ENCODE measurements around the gene ROR2.

The ROR2 gene

GRCh38 chr9:91589101-91589553, 360.9 kb downstream of the ROR2 start:
- H3K9me3 Mint-ChIP-seq (ENCODE audit: low read depth): no peaks in the 10 kb centered on the region
- H3K36me3 Mint-ChIP-seq: no peaks in the 10 kb centered on the region
- no peak overlapping the region for H3K27ac Mint-ChIP-seq
- no peak overlapping the region for H3K4me3 Mint-ChIP-seq
- H3K27me3 Mint-ChIP-seq: peaks cover 5% of the 10 kb centered on the region
- no peaks in the 10 kb centered on the region for H3K4me1 Mint-ChIP-seq (ENCODE audit: low read depth)

GRCh38 chr9:91586282-91586681, 363.7 kb downstream of the ROR2 start:
- Mint-ChIP-seq H3K27ac (no peak overlapping the region), H3K4me3 (no peak overlapping the region), H3K36me3 (no peaks in the 10 kb centered on the region), H3K9me3 (ENCODE audit: low read depth) (no peaks in the 10 kb centered on the region), H3K4me1 (ENCODE audit: low read depth) (no peaks in the 10 kb centered on the region), H3K27me3 (peaks cover 3% of the 10 kb centered on the region)

- Mint-ChIP-seq H3K36me3 (no peaks in the 10 kb centered on the region), H3K27me3 (peaks cover 3% of the 10 kb centered on the region), H3K4me1 (ENCODE audit: low read depth) (no peaks in the 10 kb centered on the region), H3K4me3 (no peak overlapping the region), H3K9me3 (ENCODE audit: low read depth) (no peaks in the 10 kb centered on the region), H3K27ac (no peak overlapping the region)
These were observed 366.1 kb downstream of the ROR2 start for GRCh38 chr9:91583966-91584365.

GRCh38 chr9:91583161-91583875, 366.7 kb downstream of the ROR2 start:
- Mint-ChIP-seq H3K27ac (no peak overlapping the region), H3K9me3 (ENCODE audit: low read depth) (no peaks in the 10 kb centered on the region), H3K4me3 (no peak overlapping the region), H3K36me3 (no peaks in the 10 kb centered on the region), H3K4me1 (ENCODE audit: low read depth) (no peaks in the 10 kb centered on the region), H3K27me3 (peaks cover 3% of the 10 kb centered on the region)

GRCh38 chr9:91582181-91582580, 367.8 kb downstream of the ROR2 start:
- Mint-ChIP-seq H3K36me3 (no peaks in the 10 kb centered on the region), H3K9me3 (ENCODE audit: low read depth) (no peaks in the 10 kb centered on the region), H3K4me1 (ENCODE audit: low read depth) (no peaks in the 10 kb centered on the region), H3K27ac (no peak overlapping the region), H3K4me3 (no peak overlapping the region), H3K27me3 (peaks cover 3% of the 10 kb centered on the region)

- Mint-ChIP-seq H3K9me3 (ENCODE audit: low read depth) (no peaks in the 10 kb centered on the region), H3K27ac (no peak overlapping the region), H3K4me1 (ENCODE audit: low read depth) (no peaks in the 10 kb centered on the region)
These were observed 369.9 kb downstream of the ROR2 start for GRCh38 chr9:91580136-91580535.

GRCh38 chr9:91578911-91579310, 371.1 kb downstream of the ROR2 start:
- Mint-ChIP-seq H3K4me3 (no peak overlapping the region), H3K27ac (no peak overlapping the region), H3K27me3 (peaks cover 2% of the 10 kb centered on the region), H3K9me3 (ENCODE audit: low read depth) (no peaks in the 10 kb centered on the region), H3K36me3 (no peaks in the 10 kb centered on the region), H3K4me1 (ENCODE audit: low read depth) (no peaks in the 10 kb centered on the region)

More at GRCh38 chr9:91580136-91580535, 369.9 kb downstream of the ROR2 start:
- no peak overlapping the region for H3K4me3 Mint-ChIP-seq
- H3K27me3 Mint-ChIP-seq: peaks cover 2% of the 10 kb centered on the region
- H3K36me3 Mint-ChIP-seq: no peaks in the 10 kb centered on the region

- Mint-ChIP-seq H3K4me3 (no peak overlapping the region), H3K27ac (no peak overlapping the region), H3K4me1 (ENCODE audit: low read depth) (no peaks in the 10 kb centered on the region), H3K36me3 (no peaks in the 10 kb centered on the region), H3K9me3 (ENCODE audit: low read depth) (no peaks in the 10 kb centered on the region), H3K27me3 (peaks cover 5% of the 10 kb centered on the region)
These were observed 372.4 kb downstream of the ROR2 start for GRCh38 chr9:91577633-91578061.

- no peaks in the 10 kb centered on the region for H3K9me3 Mint-ChIP-seq (ENCODE audit: low read depth)
- no peaks in the 10 kb centered on the region for H3K4me1 Mint-ChIP-seq (ENCODE audit: low read depth)
- H3K36me3 Mint-ChIP-seq: no peaks in the 10 kb centered on the region
- H3K4me3 Mint-ChIP-seq: no peak overlapping the region
- no peak overlapping the region for H3K27ac Mint-ChIP-seq
- H3K27me3 Mint-ChIP-seq: peaks cover 20% of the 10 kb centered on the region
These were observed 377.2 kb downstream of the ROR2 start for GRCh38 chr9:91572811-91573210.

- H3K9me3 Mint-ChIP-seq (ENCODE audit: low read depth): no peaks in the 10 kb centered on the region
- H3K27me3 Mint-ChIP-seq: peaks cover 20% of the 10 kb centered on the region
- no peak overlapping the region for H3K27ac Mint-ChIP-seq
- H3K36me3 Mint-ChIP-seq: no peaks in the 10 kb centered on the region
- H3K4me1 Mint-ChIP-seq (ENCODE audit: low read depth): no peaks in the 10 kb centered on the region
- H3K4me3 Mint-ChIP-seq: no peak overlapping the region
These were observed 378.0 kb downstream of the ROR2 start for GRCh38 chr9:91572044-91572443.

- no peak overlapping the region for H3K4me3 Mint-ChIP-seq
- no peaks in the 10 kb centered on the region for H3K4me1 Mint-ChIP-seq (ENCODE audit: low read depth)
- peaks cover 20% of the 10 kb centered on the region for H3K27me3 Mint-ChIP-seq
- H3K9me3 Mint-ChIP-seq (ENCODE audit: low read depth): no peaks in the 10 kb centered on the region
- H3K27ac Mint-ChIP-seq: no peak overlapping the region
- H3K36me3 Mint-ChIP-seq: no peaks in the 10 kb centered on the region
These were observed 379.0 kb downstream of the ROR2 start for GRCh38 chr9:91571036-91571435.

- H3K4me3 Mint-ChIP-seq: no peak overlapping the region
- no peak overlapping the region for H3K27ac Mint-ChIP-seq
- H3K4me1 Mint-ChIP-seq (ENCODE audit: low read depth): no peaks in the 10 kb centered on the region
- peaks cover 15% of the 10 kb centered on the region for H3K27me3 Mint-ChIP-seq
- no peaks in the 10 kb centered on the region for H3K36me3 Mint-ChIP-seq
- H3K9me3 Mint-ChIP-seq (ENCODE audit: low read depth): no peaks in the 10 kb centered on the region
These were observed 382.3 kb downstream of the ROR2 start for GRCh38 chr9:91567642-91568274.

GRCh38 chr9:91564081-91564670, 385.9 kb downstream of the ROR2 start:
- Mint-ChIP-seq H3K27ac (no peak overlapping the region), H3K4me3 (no peak overlapping the region), H3K27me3 (peaks cover 5% of the 10 kb centered on the region), H3K36me3 (no peaks in the 10 kb centered on the region), H3K4me1 (ENCODE audit: low read depth) (no peaks in the 10 kb centered on the region), H3K9me3 (ENCODE audit: low read depth) (no peaks in the 10 kb centered on the region)

- Mint-ChIP-seq H3K4me3 (no peak overlapping the region), H3K27me3 (peaks cover 8% of the 10 kb centered on the region), H3K9me3 (ENCODE audit: low read depth) (no peaks in the 10 kb centered on the region), H3K27ac (no peak overlapping the region), H3K4me1 (ENCODE audit: low read depth) (no peaks in the 10 kb centered on the region), H3K36me3 (no peaks in the 10 kb centered on the region)
These were observed 387.6 kb downstream of the ROR2 start for GRCh38 chr9:91562416-91562815.

- H3K27ac Mint-ChIP-seq: no peak overlapping the region
- no peaks in the 10 kb centered on the region for H3K9me3 Mint-ChIP-seq (ENCODE audit: low read depth)
- no peaks in the 10 kb centered on the region for H3K36me3 Mint-ChIP-seq
- no peaks in the 10 kb centered on the region for H3K4me1 Mint-ChIP-seq (ENCODE audit: low read depth)
- peaks cover 8% of the 10 kb centered on the region for H3K27me3 Mint-ChIP-seq
- H3K4me3 Mint-ChIP-seq: no peak overlapping the region
These were observed 389.7 kb downstream of the ROR2 start for GRCh38 chr9:91560301-91560700.

Data from activated naive CD8-positive, alpha-beta T cell (primary cell).